ENCODE data around the gene ACCS. TPM values are rescaled to one million over a fixed set of nuclear protein-coding genes. Genes with fewer than 3 reads are reported as not detected.

ACCS gene
- total RNA-seq, 4 donors from 2014 or later, result 7.7 to 21.7 (median 12.1) TPM

GRCh38 chr11:44047298-44047697, 18.8 kb upstream of the ACCS start:
- intact Hi-C loops (cut with DNase I; ENCODE audit: low total_unique reads), result no loop called here
- no peak for TF ChIP-seq POLR2A (IDR thresholded peaks at IDR 0.05)
- no peak for TF ChIP-seq CTCF (IDR thresholded peaks at IDR 0.05)
- DNase-seq (ENCODE audit: low spot score in 2 of 2), result no peak

GRCh38 chr11:44047931-44048431, 18.1 kb upstream of the ACCS start, which contains the start of gene ACCSL:
Gene ACCSL, plus strand, starts transcription at chr11:44047981. Its CDS starts 56 bp downstream, at chr11:44048037.
- WGBS, 2 donors, result 90 to 92% methylated on average over 12 of the region's 12 CpGs
- no peak within 1 kb of the TSS for H3K4me3 ChIP-seq (ENCODE audit: low read depth, poor library complexity, severe bottlenecking)
- TF ChIP-seq CTCF (IDR thresholded peaks at IDR 0.05) (no peak), POLR2A (IDR thresholded peaks at IDR 0.05) (no peak)
- DNase-seq (ENCODE audit: low spot score in 2 of 2), result peak in 1 of 2 donors; percentile 42
- intact Hi-C loops (cut with DNase I; ENCODE audit: low total_unique reads), result no loop called here

More at GRCh38 chr11:44047298-44047697, 18.8 kb upstream of the ACCS start:
- H3K4me3 ChIP-seq (ENCODE audit: low read depth, poor library complexity, severe bottlenecking), result no peak overlapping the region
- WGBS, 2 donors, result 74% methylated on average over 2 of the region's 2 CpGs

GRCh38 chr11:44049832-44050231, 16.2 kb upstream of the ACCS start:
- intact Hi-C loops (cut with DNase I; ENCODE audit: low total_unique reads), result no loop called here
- peak in 1 of 2 donors; percentile 6 for DNase-seq (ENCODE audit: low spot score in 2 of 2)
- no peak overlapping the region for H3K4me3 ChIP-seq (ENCODE audit: low read depth, poor library complexity, severe bottlenecking)
- no peak for TF ChIP-seq POLR2A (IDR thresholded peaks at IDR 0.05)
- TF ChIP-seq CTCF (IDR thresholded peaks at IDR 0.05), result no peak
- 73% methylated on average over 3 of the region's 3 CpGs for WGBS, 2 donors

GRCh38 chr11:44051171-44051570, 14.9 kb upstream of the ACCS start:
- DNase-seq (ENCODE audit: low spot score in 2 of 2), result peak in 1 of 2 donors; percentile 50
- TF ChIP-seq CTCF (IDR thresholded peaks at IDR 0.05) (no peak), POLR2A (IDR thresholded peaks at IDR 0.05) (no peak)
- 92 to 100% methylated on average over 4 of the region's 4 CpGs for WGBS, 2 donors
- no peak overlapping the region for H3K4me3 ChIP-seq (ENCODE audit: low read depth, poor library complexity, severe bottlenecking)
- intact Hi-C loops (cut with DNase I; ENCODE audit: low total_unique reads), result no loop called here

- intact Hi-C loops (cut with DNase I; ENCODE audit: low total_unique reads), result no loop called here
- peak in 1 of 2 donors; percentile 9 for DNase-seq (ENCODE audit: low spot score in 2 of 2)
- TF ChIP-seq CTCF (IDR thresholded peaks at IDR 0.05), result no peak
- TF ChIP-seq POLR2A (IDR thresholded peaks at IDR 0.05), result no peak
- 88 to 93% methylated on average over 6 of the region's 6 CpGs for WGBS, 2 donors
- no peak overlapping the region for H3K4me3 ChIP-seq (ENCODE audit: low read depth, poor library complexity, severe bottlenecking)
Measured at GRCh38 chr11:44057340-44057739, 8.7 kb upstream of the ACCS start.

- peak in 1 of 2 donors; percentile 46 for DNase-seq (ENCODE audit: low spot score in 2 of 2)
- WGBS, 2 donors, result 89 to 90% methylated on average over 6 of the region's 6 CpGs
- intact Hi-C loops (cut with DNase I; ENCODE audit: low total_unique reads), result no loop called here
- TF ChIP-seq POLR2A (IDR thresholded peaks at IDR 0.05), result no peak
- no peak for TF ChIP-seq CTCF (IDR thresholded peaks at IDR 0.05)
- no peak overlapping the region for H3K4me3 ChIP-seq (ENCODE audit: low read depth, poor library complexity, severe bottlenecking)
Measured at GRCh38 chr11:44058275-44058674, 7.8 kb upstream of the ACCS start.

Data from lower leg skin (tissue), 4 donors.